Neural crest cell (in vitro differentiated cells): ENCODE measurements around the gene HTT-AS. TPM values are rescaled to one million over a fixed set of nuclear protein-coding genes. Genes with fewer than 3 reads are reported as not detected.

Experiments
- DNase-seq: peaks from one replicate; pipeline ENCODE4 v3.0.0; 2021; ENCODE audit warnings: low read depth, mixed read lengths, low spot score
- H3K27ac Mint-ChIP-seq: one replicate; pipeline ENCODE4 v1.8.0; 2021; ENCODE audit warnings: mild to moderate bottlenecking, mixed read lengths; ENCODE audit not compliant: unreplicated experiment
- H3K27me3 Mint-ChIP-seq: 2 replicates; pipeline ENCODE4 v1.8.0; 2021; ENCODE audit warnings: low read depth, mild to moderate bottlenecking, mixed read lengths
- H3K36me3 Mint-ChIP-seq: 2 replicates; pipeline ENCODE4 v1.8.0; 2021; ENCODE audit warnings: low read depth, mild to moderate bottlenecking, mixed read lengths
- H3K4me1 Mint-ChIP-seq: 2 replicates; pipeline ENCODE4 v1.8.0; 2021; ENCODE audit warnings: mixed read lengths
- H3K4me3 Mint-ChIP-seq: one replicate; pipeline ENCODE4 v1.8.0; 2021; ENCODE audit warnings: mild to moderate bottlenecking, mixed read lengths
- H3K9me3 Mint-ChIP-seq: 2 replicates; pipeline ENCODE4 v1.8.0; 2021; ENCODE audit warnings: mixed read lengths
- total RNA-seq: library from RNA; stranded (reverse); gene quantifications from 2 replicates; pipeline ENCODE4 v1.2.1, GENCODE V29; 2021
- TF ChIP-seq, protein P1 (sequence below): fragments of 200-600 bp; sonication (generic); conservative IDR thresholded peaks from 2 replicates; pipeline ENCODE4 v1.5.0; 2021; ENCODE audit warnings: antibody characterized with exemption, mild to moderate bottlenecking

The HTT-AS gene
- total RNA-seq, 1 donor from 2014 or later, result not detected

DNA sequence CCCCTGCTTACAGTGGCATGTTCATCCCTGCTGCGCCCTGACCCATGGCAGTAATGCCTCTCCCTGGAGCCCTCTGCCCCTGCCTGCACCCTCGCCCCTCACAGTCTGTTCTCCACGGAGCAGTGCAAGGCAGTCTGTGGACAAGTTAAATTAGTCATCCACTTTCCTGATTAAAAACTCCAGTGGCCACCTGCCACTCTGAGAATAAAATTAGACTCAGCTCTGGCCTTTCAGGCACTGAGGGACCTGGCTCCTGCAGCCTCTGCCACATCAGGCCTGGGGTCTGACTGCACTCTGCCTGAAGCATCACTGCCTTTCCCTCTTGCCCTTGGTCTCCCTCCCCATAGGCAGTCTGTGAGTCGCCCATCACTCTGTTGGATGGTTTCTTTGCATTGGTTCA is 57.4 kb downstream of the HTT-AS start:
- DNase-seq, result no peak
- TF ChIP-seq, protein P1, sequence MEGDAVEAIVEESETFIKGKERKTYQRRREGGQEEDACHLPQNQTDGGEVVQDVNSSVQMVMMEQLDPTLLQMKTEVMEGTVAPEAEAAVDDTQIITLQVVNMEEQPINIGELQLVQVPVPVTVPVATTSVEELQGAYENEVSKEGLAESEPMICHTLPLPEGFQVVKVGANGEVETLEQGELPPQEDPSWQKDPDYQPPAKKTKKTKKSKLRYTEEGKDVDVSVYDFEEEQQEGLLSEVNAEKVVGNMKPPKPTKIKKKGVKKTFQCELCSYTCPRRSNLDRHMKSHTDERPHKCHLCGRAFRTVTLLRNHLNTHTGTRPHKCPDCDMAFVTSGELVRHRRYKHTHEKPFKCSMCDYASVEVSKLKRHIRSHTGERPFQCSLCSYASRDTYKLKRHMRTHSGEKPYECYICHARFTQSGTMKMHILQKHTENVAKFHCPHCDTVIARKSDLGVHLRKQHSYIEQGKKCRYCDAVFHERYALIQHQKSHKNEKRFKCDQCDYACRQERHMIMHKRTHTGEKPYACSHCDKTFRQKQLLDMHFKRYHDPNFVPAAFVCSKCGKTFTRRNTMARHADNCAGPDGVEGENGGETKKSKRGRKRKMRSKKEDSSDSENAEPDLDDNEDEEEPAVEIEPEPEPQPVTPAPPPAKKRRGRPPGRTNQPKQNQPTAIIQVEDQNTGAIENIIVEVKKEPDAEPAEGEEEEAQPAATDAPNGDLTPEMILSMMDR, result no peak
- no peak overlapping the region for H3K4me3 Mint-ChIP-seq
- H3K27me3 Mint-ChIP-seq, result no peaks in the 10 kb centered on the region
- no peaks in the 10 kb centered on the region for H3K9me3 Mint-ChIP-seq
- no peaks in the 10 kb centered on the region for H3K36me3 Mint-ChIP-seq
- H3K4me1 Mint-ChIP-seq, result peaks cover 6% of the 10 kb centered on the region
- no peak overlapping the region for H3K27ac Mint-ChIP-seq

DNA sequence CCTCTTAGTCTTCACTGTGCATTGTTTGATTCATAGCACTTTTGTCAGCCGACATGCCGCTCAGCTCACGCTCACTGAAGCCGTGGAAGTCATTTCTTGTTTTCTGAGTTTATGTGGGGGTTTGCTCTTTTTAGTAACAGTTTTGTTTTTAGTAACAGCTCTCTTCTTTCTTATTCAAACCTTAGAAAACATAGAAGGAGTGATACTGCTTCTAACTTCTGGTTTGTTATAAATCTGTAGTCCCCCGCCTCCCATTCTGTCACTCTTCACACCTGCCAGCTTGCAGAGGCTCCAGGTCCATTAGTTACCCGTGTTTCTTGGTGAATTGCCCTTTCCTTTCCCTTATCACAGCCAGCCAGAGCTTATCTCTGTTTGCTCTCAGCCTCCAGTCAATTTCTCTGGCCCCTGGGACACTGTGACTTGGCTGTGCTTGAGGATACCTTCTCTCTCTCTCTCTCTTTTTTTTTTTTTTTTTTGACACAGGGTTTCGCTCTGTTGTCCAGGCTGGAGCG is 60.4 kb downstream of the HTT-AS start:
- Mint-ChIP-seq H3K36me3 (no peaks in the 10 kb centered on the region), H3K9me3 (no peaks in the 10 kb centered on the region), H3K4me3 (no peak overlapping the region), H3K27me3 (no peaks in the 10 kb centered on the region), H3K4me1 (peaks cover 9% of the 10 kb centered on the region), H3K27ac (no peak overlapping the region)
- TF ChIP-seq, protein P1, result no peak
- no peak for DNase-seq

Other genes starting within 250 kb of the HTT-AS start
- 230 and 236 TPM in 2 replicates for gene ADD1, start 230.7 kb downstream of the HTT-AS start, total RNA-seq
- 46.6 and 49.2 TPM in 2 replicates for gene NOP14, start 111.1 kb downstream of the HTT-AS start, total RNA-seq
- gene GRK4, start 111.0 kb downstream of the HTT-AS start, total RNA-seq, result 8.9 and 11.6 TPM in 2 replicates
- gene HTT, start 143 bp upstream of the HTT-AS start, total RNA-seq, result 72.0 and 77.7 TPM in 2 replicates
- 1.2 TPM in 2 replicates for gene MSANTD1, start 174.6 kb upstream of the HTT-AS start, total RNA-seq
- 60.4 and 69.5 TPM in 2 replicates for gene RGS12, start 218.5 kb upstream of the HTT-AS start, total RNA-seq